NCI-H2029 (cell line): ENCODE results near the gene TCF7.

ENCODE experiments used
- DNase-seq: peaks from one replicate; lab custom pipeline; 2025; lab: John Stamatoyannopoulos, UW

The TCF7 gene

GRCh38 chr5:134113363-134113889 is 1.1 kb upstream of the TCF7 start:
- no peak for DNase-seq

GRCh38 chr5:134114886-134115805 is 665 bp downstream of the TCF7 start:
- DNase-seq, result no peak

GRCh38 chr5:134115806-134116175 is 1.3 kb downstream of the TCF7 start:
- DNase-seq, result no peak

- DNase-seq, result no peak
Observed at GRCh38 chr5:134116286-134116685, 1.8 kb downstream of the TCF7 start.

- no peak for DNase-seq
Observed at GRCh38 chr5:134116789-134117761, 2.6 kb downstream of the TCF7 start.

- DNase-seq, result no peak
Observed at GRCh38 chr5:134118212-134118835, 3.8 kb downstream of the TCF7 start.

GRCh38 chr5:134119720-134120119 is 5.2 kb downstream of the TCF7 start:
- DNase-seq, result no peak

- DNase-seq, result no peak
Observed at GRCh38 chr5:134120386-134121138, 6.1 kb downstream of the TCF7 start.

- no peak for DNase-seq
Observed at GRCh38 chr5:134122530-134122929, 8.0 kb downstream of the TCF7 start.

- no peak for DNase-seq
Observed at GRCh38 chr5:134123360-134123759, 8.9 kb downstream of the TCF7 start.

- no peak for DNase-seq
Observed at GRCh38 chr5:134124289-134125038, 10.0 kb downstream of the TCF7 start.

GRCh38 chr5:134125039-134126015 is 10.8 kb downstream of the TCF7 start:
- DNase-seq, result peak; percentile 25

GRCh38 chr5:134127376-134127861 is 12.9 kb downstream of the TCF7 start:
- no peak for DNase-seq

GRCh38 chr5:134127988-134128647 is 13.6 kb downstream of the TCF7 start:
- no peak for DNase-seq

GRCh38 chr5:134128648-134128995 is 14.1 kb downstream of the TCF7 start:
- DNase-seq, result no peak

GRCh38 chr5:134129411-134130238 is 15.1 kb downstream of the TCF7 start:
- DNase-seq, result no peak

GRCh38 chr5:134130239-134130945 is 15.9 kb downstream of the TCF7 start:
- DNase-seq, result no peak
